Measurements from ENCODE around the gene SCAPER.

- TF ChIP-seq CTCF (IDR thresholded peaks at IDR 0.05) (no peak), EZH2 (IDR thresholded peaks at IDR 0.05; ENCODE audit: borderline replicate concordance, insufficient read depth, low read depth, low read length, poor library complexity, severe bottlenecking) (no peak)
Observed at GRCh38 chr15:76447728-76448441, 457.3 kb downstream of the SCAPER start.
